Endothelial cell of hepatic sinusoid (primary cell): Measurements from ENCODE around the gene BCAS3.
"Not testable (repeated sequence)": the region's sequence is repeated elsewhere in the genome, so short reads cannot be mapped to it uniquely, and the experiment has no call there.

ENCODE experiments used
- in situ Hi-C: cut with HindIII; loops from 2 replicates; pipeline ENCODE4 v1.10.0; 2017; ENCODE audit warnings: low sequenced_read_pairs

BCAS3 gene

GRCh38 chr17:60677308-60678117 is at the start of gene BCAS3:
BCAS3 (plus strand) TSS chr17:60677851.
- in situ Hi-C loops = no loop called here

- in situ Hi-C loops = no loop called here
These were observed 49.3 kb upstream of the BCAS3 start for GRCh38 chr17:60628252-60628889.

GRCh38 chr17:60629120-60629519 is 48.5 kb upstream of the BCAS3 start:
- in situ Hi-C loops = no loop called here

- in situ Hi-C loops = no loop called here
These were observed 47.3 kb upstream of the BCAS3 start for GRCh38 chr17:60630352-60630751.

- in situ Hi-C loops = no loop called here
These were observed 46.5 kb upstream of the BCAS3 start for GRCh38 chr17:60631119-60631518.

GRCh38 chr17:60637683-60638082 is 40.0 kb upstream of the BCAS3 start:
- in situ Hi-C loops = no loop called here

GRCh38 chr17:60639019-60639330 is 38.7 kb upstream of the BCAS3 start:
- in situ Hi-C loops = no loop called here

- in situ Hi-C loops = no loop called here
These were observed 37.1 kb upstream of the BCAS3 start for GRCh38 chr17:60640503-60640902.

GRCh38 chr17:60641126-60641525 is 36.5 kb upstream of the BCAS3 start:
- in situ Hi-C loops = no loop called here

- in situ Hi-C loops = no loop called here
These were observed 35.8 kb upstream of the BCAS3 start for GRCh38 chr17:60641810-60642220.

- in situ Hi-C loops = no loop called here
These were observed 31.6 kb upstream of the BCAS3 start for GRCh38 chr17:60645918-60646523.

- in situ Hi-C loops = no loop called here
These were observed 30.9 kb upstream of the BCAS3 start for GRCh38 chr17:60646701-60647100.

- in situ Hi-C loops = no loop called here
These were observed 29.9 kb upstream of the BCAS3 start for GRCh38 chr17:60647705-60648104.

GRCh38 chr17:60652454-60653247 is 25.0 kb upstream of the BCAS3 start:
- in situ Hi-C loops = no loop called here

GRCh38 chr17:60653569-60653968 is 24.1 kb upstream of the BCAS3 start:
- in situ Hi-C loops = no loop called here

- in situ Hi-C loops = no loop called here
These were observed 21.2 kb upstream of the BCAS3 start for GRCh38 chr17:60656499-60656898.

GRCh38 chr17:60659156-60659555 is 18.5 kb upstream of the BCAS3 start:
- in situ Hi-C loops = no loop called here

GRCh38 chr17:60661489-60661888 is 16.2 kb upstream of the BCAS3 start:
- in situ Hi-C loops = no loop called here

- in situ Hi-C loops = no loop called here
These were observed 13.6 kb upstream of the BCAS3 start for GRCh38 chr17:60664022-60664421.

- in situ Hi-C loops = no loop called here
These were observed 12.0 kb upstream of the BCAS3 start for GRCh38 chr17:60665602-60666001.

- in situ Hi-C loops = not testable (repeated sequence)
These were observed 8.9 kb upstream of the BCAS3 start for GRCh38 chr17:60668741-60669140.
